ENCODE measurements around the gene FBXO31.

Gene FBXO31

DNA sequence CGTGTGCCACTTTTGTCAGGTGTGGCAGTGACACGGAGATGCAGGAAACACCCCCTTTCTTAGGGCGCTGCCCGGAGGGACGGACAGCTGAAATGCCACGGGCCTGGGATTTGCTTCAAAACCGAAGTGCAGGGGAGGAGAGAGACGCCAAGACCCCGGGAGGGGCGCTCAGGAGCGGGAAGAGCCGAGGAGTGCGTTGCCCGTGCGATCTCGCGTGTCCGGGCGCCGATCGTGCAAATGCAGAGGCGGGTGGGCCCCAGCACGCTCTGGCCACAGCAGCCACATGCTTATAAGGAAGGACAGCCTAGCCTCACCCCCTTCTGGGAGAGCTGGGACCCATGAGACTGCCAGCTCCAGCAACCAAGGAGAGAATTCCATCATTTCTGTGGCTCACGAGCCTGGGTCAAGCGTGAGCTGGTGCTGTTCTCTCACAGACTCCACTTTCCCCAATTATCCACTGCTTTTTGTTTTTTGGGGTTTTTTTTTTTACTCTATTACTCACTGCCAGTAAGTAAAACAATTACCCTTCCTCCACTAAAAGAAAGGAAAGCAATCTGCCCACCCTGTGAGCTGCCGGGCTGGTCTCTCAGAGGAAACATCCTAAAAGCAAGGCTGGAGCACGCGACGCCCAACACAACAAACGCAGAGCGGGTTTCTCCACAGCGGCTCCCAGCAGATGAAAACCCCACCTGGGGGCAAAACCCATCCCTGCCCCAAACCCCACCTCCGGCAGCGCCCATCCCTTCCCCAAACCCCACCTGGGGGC lies 39.2 kb downstream of the FBXO31 start:
- Histone ChIP-seq H3K27ac (ENCODE audit: low read depth, low read length, poor library complexity, severe bottlenecking) (no peak overlapping the region), H4K20me1 (ENCODE audit: insufficient read depth, low read length) (no peaks in the 10 kb centered on the region), H3K79me2 (ENCODE audit: insufficient read depth, low read length) (no peaks in the 10 kb centered on the region)

DNA sequence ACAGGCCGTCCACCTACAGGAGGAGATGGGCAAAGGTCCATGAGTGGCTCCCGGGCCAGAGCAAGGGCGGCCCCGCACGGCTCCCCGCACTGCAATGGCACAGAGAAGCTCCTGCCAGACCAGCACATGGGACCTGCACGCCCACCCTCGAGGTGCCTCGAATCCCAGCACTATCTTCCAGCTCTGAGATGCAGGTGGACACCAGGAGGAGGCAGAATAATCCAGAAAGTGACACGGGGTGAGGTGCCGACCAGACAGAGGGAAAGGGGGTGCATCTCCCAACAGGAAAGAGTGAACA lies 39.9 kb downstream of the FBXO31 start:
- Histone ChIP-seq H4K20me1 (ENCODE audit: insufficient read depth, low read length) (no peaks in the 10 kb centered on the region), H2AFZ (ENCODE audit: low read length) (no peak overlapping the region), H3K9me3 (ENCODE audit: low read length) (no peaks in the 10 kb centered on the region), H3K9me2 (ENCODE audit: low read depth, low read length) (no peaks in the 10 kb centered on the region), H3K4me1 (ENCODE audit: insufficient read depth, low read length, severe bottlenecking) (no peaks in the 10 kb centered on the region), H3K9ac (ENCODE audit: low read length) (no peak overlapping the region), H3K4me2 (ENCODE audit: low read length) (no peak overlapping the region), H3K4me3 (ENCODE audit: low read depth, low read length, poor library complexity, severe bottlenecking) (no peak overlapping the region), H3F3A (ENCODE audit: insufficient read depth, low read length) (no peaks in the 10 kb centered on the region), H3K27me3 (ENCODE audit: insufficient read depth, low read length) (no peaks in the 10 kb centered on the region), H3K36me3 (ENCODE audit: insufficient read depth, low read length) (peaks cover 61% of the 10 kb centered on the region), H3K79me2 (ENCODE audit: insufficient read depth, low read length) (no peaks in the 10 kb centered on the region), H3K27ac (ENCODE audit: low read depth, low read length, poor library complexity, severe bottlenecking) (no peak overlapping the region)
- TF ChIP-seq, protein P1, sequence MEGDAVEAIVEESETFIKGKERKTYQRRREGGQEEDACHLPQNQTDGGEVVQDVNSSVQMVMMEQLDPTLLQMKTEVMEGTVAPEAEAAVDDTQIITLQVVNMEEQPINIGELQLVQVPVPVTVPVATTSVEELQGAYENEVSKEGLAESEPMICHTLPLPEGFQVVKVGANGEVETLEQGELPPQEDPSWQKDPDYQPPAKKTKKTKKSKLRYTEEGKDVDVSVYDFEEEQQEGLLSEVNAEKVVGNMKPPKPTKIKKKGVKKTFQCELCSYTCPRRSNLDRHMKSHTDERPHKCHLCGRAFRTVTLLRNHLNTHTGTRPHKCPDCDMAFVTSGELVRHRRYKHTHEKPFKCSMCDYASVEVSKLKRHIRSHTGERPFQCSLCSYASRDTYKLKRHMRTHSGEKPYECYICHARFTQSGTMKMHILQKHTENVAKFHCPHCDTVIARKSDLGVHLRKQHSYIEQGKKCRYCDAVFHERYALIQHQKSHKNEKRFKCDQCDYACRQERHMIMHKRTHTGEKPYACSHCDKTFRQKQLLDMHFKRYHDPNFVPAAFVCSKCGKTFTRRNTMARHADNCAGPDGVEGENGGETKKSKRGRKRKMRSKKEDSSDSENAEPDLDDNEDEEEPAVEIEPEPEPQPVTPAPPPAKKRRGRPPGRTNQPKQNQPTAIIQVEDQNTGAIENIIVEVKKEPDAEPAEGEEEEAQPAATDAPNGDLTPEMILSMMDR (IDR thresholded peaks at IDR 0.05; ENCODE audit: low read length) = no peak
- TF ChIP-seq EZH2 (IDR thresholded peaks at IDR 0.05; ENCODE audit: borderline replicate concordance, low read length) = no peak

More for the DNA sequence above, 39.2 kb downstream of the FBXO31 start:
- H3F3A ChIP-seq (ENCODE audit: insufficient read depth, low read length) = no peaks in the 10 kb centered on the region
- H2AFZ ChIP-seq (ENCODE audit: low read length) = no peak overlapping the region
- H3K9me2 ChIP-seq (ENCODE audit: low read depth, low read length) = no peaks in the 10 kb centered on the region
- no peaks in the 10 kb centered on the region for H3K4me1 ChIP-seq (ENCODE audit: insufficient read depth, low read length, severe bottlenecking)
- no peak overlapping the region for H3K9ac ChIP-seq (ENCODE audit: low read length)
- H3K27me3 ChIP-seq (ENCODE audit: insufficient read depth, low read length) = no peaks in the 10 kb centered on the region
- TF ChIP-seq, protein P1 (IDR thresholded peaks at IDR 0.05; ENCODE audit: low read length) = no peak
- TF ChIP-seq EZH2 (IDR thresholded peaks at IDR 0.05; ENCODE audit: borderline replicate concordance, low read length) = no peak
- no peak overlapping the region for H3K4me3 ChIP-seq (ENCODE audit: low read depth, low read length, poor library complexity, severe bottlenecking)
- H3K36me3 ChIP-seq (ENCODE audit: insufficient read depth, low read length) = peaks cover 59% of the 10 kb centered on the region
- no peaks in the 10 kb centered on the region for H3K9me3 ChIP-seq (ENCODE audit: low read length)
- no peak overlapping the region for H3K4me2 ChIP-seq (ENCODE audit: low read length)

DNA sequence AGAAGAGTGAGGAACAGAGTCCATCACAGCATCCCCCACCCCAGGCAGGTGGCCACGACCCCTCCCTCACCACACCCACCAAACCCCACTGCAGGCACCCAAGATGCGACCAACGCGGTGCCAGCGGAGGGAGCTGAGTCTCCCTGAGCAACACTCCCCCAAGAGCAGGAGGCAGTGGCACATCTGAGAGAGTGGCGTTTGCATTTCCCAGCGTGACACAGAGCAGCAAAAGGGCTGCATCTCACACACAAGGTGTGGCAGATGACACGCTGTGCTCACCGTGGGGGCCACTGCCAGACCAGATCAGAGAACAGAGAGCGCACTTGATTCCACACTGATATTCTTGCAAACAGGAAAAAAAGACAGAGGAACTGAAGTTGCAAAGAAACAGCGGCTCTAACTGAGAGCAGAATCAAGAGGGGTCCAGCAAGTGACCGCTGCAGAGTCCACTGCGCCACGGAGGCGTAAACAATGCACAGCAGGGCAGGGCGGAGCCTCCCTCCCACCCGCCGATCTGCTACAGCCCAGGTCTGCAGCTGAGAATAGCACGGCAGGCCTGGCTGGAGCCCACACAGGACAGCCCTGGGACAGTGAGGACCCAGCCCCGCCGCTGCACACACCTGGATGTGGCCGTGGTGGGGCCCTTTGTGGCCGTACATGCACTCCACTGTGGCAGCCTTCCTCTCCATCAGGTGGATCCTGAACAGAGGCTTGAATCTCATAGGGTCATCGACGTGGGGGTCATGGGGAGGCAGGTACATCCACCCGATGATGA lies 40.4 kb downstream of the FBXO31 start:
- Histone ChIP-seq H3K4me2 (ENCODE audit: low read length) (no peak overlapping the region), H3K27me3 (ENCODE audit: insufficient read depth, low read length) (no peaks in the 10 kb centered on the region), H4K20me1 (ENCODE audit: insufficient read depth, low read length) (no peaks in the 10 kb centered on the region), H3K27ac (ENCODE audit: low read depth, low read length, poor library complexity, severe bottlenecking) (no peak overlapping the region), H3K9me2 (ENCODE audit: low read depth, low read length) (no peaks in the 10 kb centered on the region), H3K9ac (ENCODE audit: low read length) (no peak overlapping the region), H3K4me1 (ENCODE audit: insufficient read depth, low read length, severe bottlenecking) (no peaks in the 10 kb centered on the region), H3K4me3 (ENCODE audit: low read depth, low read length, poor library complexity, severe bottlenecking) (no peak overlapping the region), H2AFZ (ENCODE audit: low read length) (no peak overlapping the region), H3K79me2 (ENCODE audit: insufficient read depth, low read length) (no peaks in the 10 kb centered on the region), H3K9me3 (ENCODE audit: low read length) (no peaks in the 10 kb centered on the region), H3K36me3 (ENCODE audit: insufficient read depth, low read length) (peaks cover 60% of the 10 kb centered on the region), H3F3A (ENCODE audit: insufficient read depth, low read length) (no peaks in the 10 kb centered on the region)
- TF ChIP-seq, protein P1 (IDR thresholded peaks at IDR 0.05; ENCODE audit: low read length) = no peak
- no peak for TF ChIP-seq EZH2 (IDR thresholded peaks at IDR 0.05; ENCODE audit: borderline replicate concordance, low read length)
